Osteoblast (primary cell): ENCODE results near the gene MED1. TPM values are rescaled to one million over a fixed set of nuclear protein-coding genes. Genes with fewer than 3 reads are reported as not detected.

Experiments
- DNase-seq: peaks from one replicate; pipeline ENCODE4 v3.0.0; 2011; ENCODE audit warnings: low spot score, mixed read lengths; ENCODE audit not compliant: insufficient read length; ENCODE audit errors: missing footprints
- H2AFZ ChIP-seq: 2 replicates; pipeline ENCODE4 v1.6.0; 2011; ENCODE audit warnings: mild to moderate bottlenecking, low read length
- H3K27ac ChIP-seq: 2 replicates; pipeline ENCODE4 v1.5.1; 2011; ENCODE audit warnings: mild to moderate bottlenecking, low read depth, low read length, moderate library complexity
- H3K27me3 ChIP-seq: 2 replicates; pipeline ENCODE4 v1.6.0; 2012; ENCODE audit warnings: mild to moderate bottlenecking, control low read depth, inconsistent platforms, low read length, moderate library complexity; ENCODE audit not compliant: insufficient read depth
- H3K36me3 ChIP-seq: 2 replicates; pipeline ENCODE4 v1.5.1; 2011; ENCODE audit warnings: mild to moderate bottlenecking, low read length, control low read depth, moderate library complexity; ENCODE audit not compliant: insufficient read depth
- H3K4me1 ChIP-seq: 2 replicates; pipeline ENCODE4 v1.5.1; 2011; ENCODE audit warnings: mild to moderate bottlenecking, low read length, control low read depth, moderate library complexity; ENCODE audit not compliant: insufficient read depth
- H3K4me2 ChIP-seq: 2 replicates; pipeline ENCODE4 v1.6.0; 2011; ENCODE audit warnings: mild to moderate bottlenecking, low read length; ENCODE audit not compliant: insufficient read depth
- H3K4me3 ChIP-seq: fragments of 200-600 bp; sonication (generic); 3 replicates; pipeline ENCODE4 v1.5.1; 2012; ENCODE audit warnings: mild to moderate bottlenecking, low read length, inconsistent platforms; ENCODE audit not compliant: insufficient read depth
- H3K79me2 ChIP-seq: 2 replicates; pipeline ENCODE4 v1.6.0; 2012; ENCODE audit warnings: mild to moderate bottlenecking, low read length, control low read depth, inconsistent platforms; ENCODE audit not compliant: insufficient read depth
- H3K9me3 ChIP-seq: 2 replicates; pipeline ENCODE4 v1.5.1; 2011; ENCODE audit warnings: low read depth, low read length, control low read depth
- H4K20me1 ChIP-seq: 2 replicates; pipeline ENCODE4 v1.6.0; 2012; ENCODE audit warnings: mild to moderate bottlenecking, low read length, control low read depth; ENCODE audit not compliant: insufficient read depth
- total RNA-seq: library from RNA; depleted of rRNA; stranded (reverse); fragments of >200 nt; gene quantifications from 2 replicates; pipeline ENCODE4 v1.2.3, GENCODE V29; 2012
- TF ChIP-seq, protein P1 (sequence below): IDR thresholded peaks from 2 replicates; pipeline ENCODE4 v1.5.1; 2011; ENCODE audit warnings: mild to moderate bottlenecking, low read depth, low read length, moderate library complexity; ENCODE audit errors: extremely low read depth

The MED1 gene
- total RNA-seq, 1 donor, result 24.6 TPM

DNA sequence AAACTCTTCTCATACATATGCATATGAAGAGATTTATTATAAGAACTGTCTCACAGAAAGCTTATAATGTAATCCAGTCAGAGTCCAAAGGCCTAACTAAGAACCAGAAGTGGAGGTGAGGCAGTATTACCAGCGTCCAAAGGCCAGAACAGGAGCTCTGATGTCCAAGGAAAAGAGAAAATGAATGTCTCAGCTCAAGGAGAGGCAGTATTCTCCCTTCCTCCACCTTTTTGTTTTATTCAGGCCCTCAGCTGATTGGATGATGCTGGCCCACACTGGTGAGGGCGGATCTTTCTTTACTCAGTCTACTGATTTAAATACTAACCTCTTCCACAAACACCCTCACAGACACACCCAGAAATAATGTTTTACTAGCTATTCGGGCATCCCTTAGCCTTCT lies 93.1 kb downstream of the MED1 start:
- Histone ChIP-seq H3K4me1 (no peaks in the 10 kb centered on the region), H3K4me2 (no peak overlapping the region), H3K27ac (no peak overlapping the region), H3K9me3 (no peaks in the 10 kb centered on the region), H2AFZ (no peak overlapping the region), H3K27me3 (no peaks in the 10 kb centered on the region), H4K20me1 (peaks cover 30% of the 10 kb centered on the region), H3K79me2 (peaks cover 23% of the 10 kb centered on the region), H3K4me3 (no peak overlapping the region), H3K36me3 (no peaks in the 10 kb centered on the region)
- peak; percentile 10 for DNase-seq
- TF ChIP-seq, protein P1, sequence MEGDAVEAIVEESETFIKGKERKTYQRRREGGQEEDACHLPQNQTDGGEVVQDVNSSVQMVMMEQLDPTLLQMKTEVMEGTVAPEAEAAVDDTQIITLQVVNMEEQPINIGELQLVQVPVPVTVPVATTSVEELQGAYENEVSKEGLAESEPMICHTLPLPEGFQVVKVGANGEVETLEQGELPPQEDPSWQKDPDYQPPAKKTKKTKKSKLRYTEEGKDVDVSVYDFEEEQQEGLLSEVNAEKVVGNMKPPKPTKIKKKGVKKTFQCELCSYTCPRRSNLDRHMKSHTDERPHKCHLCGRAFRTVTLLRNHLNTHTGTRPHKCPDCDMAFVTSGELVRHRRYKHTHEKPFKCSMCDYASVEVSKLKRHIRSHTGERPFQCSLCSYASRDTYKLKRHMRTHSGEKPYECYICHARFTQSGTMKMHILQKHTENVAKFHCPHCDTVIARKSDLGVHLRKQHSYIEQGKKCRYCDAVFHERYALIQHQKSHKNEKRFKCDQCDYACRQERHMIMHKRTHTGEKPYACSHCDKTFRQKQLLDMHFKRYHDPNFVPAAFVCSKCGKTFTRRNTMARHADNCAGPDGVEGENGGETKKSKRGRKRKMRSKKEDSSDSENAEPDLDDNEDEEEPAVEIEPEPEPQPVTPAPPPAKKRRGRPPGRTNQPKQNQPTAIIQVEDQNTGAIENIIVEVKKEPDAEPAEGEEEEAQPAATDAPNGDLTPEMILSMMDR, result no peak

DNA sequence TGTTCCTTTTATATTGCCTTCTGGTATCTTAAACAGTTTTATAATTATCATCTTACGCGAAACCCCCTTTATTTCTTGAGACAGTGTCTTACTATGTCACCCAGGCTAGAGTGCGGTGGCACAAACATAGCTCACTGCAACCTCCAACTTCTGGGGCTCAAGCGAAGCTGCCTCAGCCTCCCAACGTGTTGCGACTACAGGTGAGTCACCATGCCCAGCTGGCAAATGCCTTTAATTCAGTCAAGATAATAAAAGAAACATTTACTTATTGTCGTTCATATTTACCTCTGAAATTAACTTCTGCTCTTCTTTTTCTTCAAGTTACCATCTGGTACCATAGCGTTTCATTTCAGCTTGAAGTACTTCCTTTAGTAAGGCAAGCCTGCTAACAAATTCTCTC lies 93.6 kb downstream of the MED1 start:
- H4K20me1 ChIP-seq, result peaks cover 30% of the 10 kb centered on the region
- no peaks in the 10 kb centered on the region for H3K9me3 ChIP-seq
- TF ChIP-seq, protein P1, result no peak
- no peaks in the 10 kb centered on the region for H3K4me1 ChIP-seq
- no peak overlapping the region for H3K4me2 ChIP-seq
- no peaks in the 10 kb centered on the region for H3K27me3 ChIP-seq
- H3K4me3 ChIP-seq, result no peak overlapping the region
- no peak overlapping the region for H3K27ac ChIP-seq
- H3K79me2 ChIP-seq, result peaks cover 23% of the 10 kb centered on the region
- H2AFZ ChIP-seq, result no peak overlapping the region
- no peaks in the 10 kb centered on the region for H3K36me3 ChIP-seq
- DNase-seq, result no peak

Other genes with a start within 250 kb of the MED1 start
- under 0.01 TPM in 1 of 2 replicates, not detected in the other for gene STAC2, start 225.3 kb downstream of the MED1 start, total RNA-seq
- gene FBXL20, start 49.6 kb downstream of the MED1 start, total RNA-seq, result 20.3 and 22.1 TPM in 2 replicates
- 36.6 and 40.4 TPM in 2 replicates for gene CDK12, start 10.2 kb upstream of the MED1 start, total RNA-seq
- gene NEUROD2, start 156.7 kb upstream of the MED1 start, total RNA-seq, result not detected in 2 replicates
- gene PPP1R1B, start 175.7 kb upstream of the MED1 start, total RNA-seq, result not detected in 2 replicates
- 31.5 and 35.8 TPM in 2 replicates for gene STARD3, start 185.9 kb upstream of the MED1 start, total RNA-seq
- 0.29 and 0.36 TPM in 2 replicates for gene TCAP, start 214.1 kb upstream of the MED1 start, total RNA-seq
- not detected in 2 replicates for gene PNMT, start 217.2 kb upstream of the MED1 start, total RNA-seq
- gene PGAP3, start 236.8 kb upstream of the MED1 start, total RNA-seq, result 10.3 and 10.9 TPM in 2 replicates
- 40.4 and 44.2 TPM in 2 replicates for gene ERBB2, start 248.8 kb upstream of the MED1 start, total RNA-seq